GM12892 (cell line): Measurements from ENCODE around the gene MRPL44.

Source experiments
- POLR2A ChIP-seq: IDR thresholded peaks from 2 replicates; pipeline ENCODE4 v1.6.1; 2011; ENCODE audit warnings: low read depth, low read length, control low read depth
- POLR2AphosphoS5 ChIP-seq: IDR thresholded peaks from 2 replicates; pipeline ENCODE4 v1.6.1; 2011; ENCODE audit warnings: low read depth, low read length, control low read depth
- TAF1 ChIP-seq: IDR thresholded peaks from 2 replicates; pipeline ENCODE4 v1.6.1; 2011; ENCODE audit warnings: low read depth, mild to moderate bottlenecking, control low read depth, low read length, borderline replicate concordance

DNA sequence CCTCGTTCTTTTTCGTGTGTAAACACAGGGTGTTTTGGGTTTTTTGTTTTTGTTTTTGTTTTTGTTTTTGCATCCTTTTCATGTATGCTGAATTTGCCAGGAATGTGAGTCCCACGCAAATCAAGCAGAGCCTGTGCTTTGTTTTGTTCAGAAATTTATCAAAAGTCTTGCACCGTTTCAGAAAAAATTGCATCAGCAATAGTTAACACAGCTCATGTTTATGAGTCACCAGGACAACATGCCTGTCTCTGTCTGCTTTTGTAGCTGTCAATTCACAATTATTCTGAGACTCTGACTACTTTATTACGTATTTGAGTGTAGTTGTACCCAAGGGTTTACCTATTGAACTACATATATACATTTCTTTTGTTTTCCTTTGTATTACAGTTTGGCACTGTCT is 38.3 kb downstream of the MRPL44 start:
- no peak for TF ChIP-seq POLR2A
- no peak for TF ChIP-seq POLR2AphosphoS5
- no peak for TF ChIP-seq TAF1
